GM06990 (cell line): ENCODE data around the gene LCN12.
A peak's percentile ranks its signal among the peaks of the same experiment; 100 is the strongest.

Source experiments
- DNase-seq: peaks from one replicate; pipeline ENCODE4 v3.0.0-alpha.2; 2011; ENCODE audit not compliant: insufficient read length; ENCODE audit errors: extremely low read depth
- H3K27me3 ChIP-seq: replicated peaks from 2 replicates; pipeline ENCODE4 v1.6.0; 2011; ENCODE audit warnings: low read length; ENCODE audit not compliant: control insufficient read depth, insufficient read depth
- H3K36me3 ChIP-seq: 2 replicates; pipeline ENCODE4 v1.5.1; 2011; ENCODE audit warnings: low read length; ENCODE audit not compliant: control insufficient read depth, insufficient read depth
- H3K4me3 ChIP-seq: replicated peaks from 2 replicates; pipeline ENCODE4 v1.5.1; 2011; ENCODE audit warnings: low read depth, mild to moderate bottlenecking, control low read depth, low read length
- TF ChIP-seq, protein P1 (sequence below): IDR thresholded peaks from 2 replicates; pipeline ENCODE4 v1.5.1; 2011; ENCODE audit warnings: low read length, control low read depth, mild to moderate bottlenecking, inconsistent platforms; ENCODE audit not compliant: insufficient read depth, poor library complexity, severe bottlenecking

Gene LCN12

DNA sequence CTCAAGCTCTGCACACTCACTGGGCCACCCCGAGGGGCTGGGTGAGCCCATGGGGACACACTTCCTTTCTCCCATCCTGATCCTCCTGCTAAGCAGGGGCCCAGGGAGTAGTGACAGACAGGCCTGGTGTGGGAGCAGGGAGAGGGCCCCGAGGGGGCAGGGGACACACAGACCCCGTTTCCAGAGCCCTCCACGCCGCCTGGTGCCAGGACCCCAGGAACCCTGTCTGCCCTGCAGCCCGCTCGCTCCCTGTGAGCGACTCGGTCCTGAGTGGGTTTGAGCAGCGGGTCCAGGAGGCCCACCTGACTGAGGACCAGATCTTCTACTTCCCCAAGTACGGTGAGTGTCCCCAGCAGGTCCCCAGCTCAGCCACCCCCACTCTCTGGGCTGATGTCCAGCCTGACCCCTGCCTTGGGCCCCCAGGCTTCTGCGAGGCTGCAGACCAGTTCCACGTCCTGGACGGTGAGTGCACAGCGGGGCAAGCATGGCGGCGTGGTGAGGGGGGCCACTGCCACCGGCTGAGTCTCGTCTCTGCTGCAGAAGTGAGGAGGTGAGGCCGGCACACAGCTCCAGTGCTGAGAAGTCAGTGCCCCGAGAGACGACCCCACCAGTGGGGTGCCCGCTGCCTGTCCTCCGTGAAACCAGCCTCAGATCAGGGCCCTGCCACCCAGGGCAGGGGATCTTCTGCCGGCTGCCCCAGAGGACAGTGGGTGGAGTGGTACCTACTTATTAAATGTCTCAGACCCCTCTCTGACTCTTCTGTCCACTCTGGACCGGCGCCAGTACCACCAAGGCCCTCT lies 5.6 kb upstream of the LCN12 start:
- TF ChIP-seq, protein P1, sequence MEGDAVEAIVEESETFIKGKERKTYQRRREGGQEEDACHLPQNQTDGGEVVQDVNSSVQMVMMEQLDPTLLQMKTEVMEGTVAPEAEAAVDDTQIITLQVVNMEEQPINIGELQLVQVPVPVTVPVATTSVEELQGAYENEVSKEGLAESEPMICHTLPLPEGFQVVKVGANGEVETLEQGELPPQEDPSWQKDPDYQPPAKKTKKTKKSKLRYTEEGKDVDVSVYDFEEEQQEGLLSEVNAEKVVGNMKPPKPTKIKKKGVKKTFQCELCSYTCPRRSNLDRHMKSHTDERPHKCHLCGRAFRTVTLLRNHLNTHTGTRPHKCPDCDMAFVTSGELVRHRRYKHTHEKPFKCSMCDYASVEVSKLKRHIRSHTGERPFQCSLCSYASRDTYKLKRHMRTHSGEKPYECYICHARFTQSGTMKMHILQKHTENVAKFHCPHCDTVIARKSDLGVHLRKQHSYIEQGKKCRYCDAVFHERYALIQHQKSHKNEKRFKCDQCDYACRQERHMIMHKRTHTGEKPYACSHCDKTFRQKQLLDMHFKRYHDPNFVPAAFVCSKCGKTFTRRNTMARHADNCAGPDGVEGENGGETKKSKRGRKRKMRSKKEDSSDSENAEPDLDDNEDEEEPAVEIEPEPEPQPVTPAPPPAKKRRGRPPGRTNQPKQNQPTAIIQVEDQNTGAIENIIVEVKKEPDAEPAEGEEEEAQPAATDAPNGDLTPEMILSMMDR, result no peak
- Histone ChIP-seq H3K27me3 (no peaks in the 10 kb centered on the region), H3K36me3 (peaks cover 14% of the 10 kb centered on the region), H3K4me3 (no peak overlapping the region)
- no peak for DNase-seq

GRCh38 chr9:136947028-136947891 lies 4.8 kb upstream of the LCN12 start:
- peaks cover 6% of the 10 kb centered on the region for H3K36me3 ChIP-seq
- TF ChIP-seq, protein P1, result no peak
- no peak for DNase-seq
- no peak overlapping the region for H3K4me3 ChIP-seq
- no peaks in the 10 kb centered on the region for H3K27me3 ChIP-seq

GRCh38 chr9:136947955-136948510 lies 4.0 kb upstream of the LCN12 start:
- TF ChIP-seq, protein P1, result peak; percentile 63
- Histone ChIP-seq H3K4me3 (no peak overlapping the region), H3K36me3 (peaks cover under 1% of the 10 kb centered on the region; the same call in 1 of the 2 replicates), H3K27me3 (no peaks in the 10 kb centered on the region)
- DNase-seq, result no peak

DNA sequence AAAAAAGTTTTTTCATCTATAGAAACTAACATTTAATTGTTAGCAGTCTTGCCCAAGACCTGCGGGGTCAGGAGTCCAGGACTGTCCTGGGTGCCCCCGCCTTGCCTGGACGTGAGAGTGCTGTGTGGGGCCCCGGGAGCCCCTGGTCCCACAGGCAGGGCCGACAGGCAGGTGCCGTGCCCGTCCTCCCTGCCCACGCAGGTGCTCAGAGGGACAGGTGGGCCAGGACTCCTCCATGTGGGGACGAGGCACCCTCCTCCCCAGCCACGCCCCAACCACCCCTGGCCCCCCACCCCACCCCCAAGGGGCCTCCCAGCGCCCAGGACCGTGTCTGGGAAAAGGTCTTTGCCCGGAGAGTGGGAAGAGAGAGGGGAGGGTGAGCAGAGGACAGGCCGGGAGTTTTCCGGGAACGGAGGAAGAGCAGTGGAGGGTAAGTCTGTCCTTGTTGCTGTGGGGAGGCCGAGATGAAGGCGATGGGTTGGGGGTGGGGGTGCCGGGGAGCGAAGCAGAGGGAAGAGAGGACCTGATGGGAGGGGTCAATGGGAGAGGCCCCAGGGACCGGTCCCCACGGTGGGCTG lies 2.7 kb upstream of the LCN12 start:
- Histone ChIP-seq H3K36me3 (no peaks in the 10 kb centered on the region), H3K27me3 (no peaks in the 10 kb centered on the region), H3K4me3 (peak overlapping the region; percentile 71)
- TF ChIP-seq, protein P1, result no peak
- no peak for DNase-seq

DNA sequence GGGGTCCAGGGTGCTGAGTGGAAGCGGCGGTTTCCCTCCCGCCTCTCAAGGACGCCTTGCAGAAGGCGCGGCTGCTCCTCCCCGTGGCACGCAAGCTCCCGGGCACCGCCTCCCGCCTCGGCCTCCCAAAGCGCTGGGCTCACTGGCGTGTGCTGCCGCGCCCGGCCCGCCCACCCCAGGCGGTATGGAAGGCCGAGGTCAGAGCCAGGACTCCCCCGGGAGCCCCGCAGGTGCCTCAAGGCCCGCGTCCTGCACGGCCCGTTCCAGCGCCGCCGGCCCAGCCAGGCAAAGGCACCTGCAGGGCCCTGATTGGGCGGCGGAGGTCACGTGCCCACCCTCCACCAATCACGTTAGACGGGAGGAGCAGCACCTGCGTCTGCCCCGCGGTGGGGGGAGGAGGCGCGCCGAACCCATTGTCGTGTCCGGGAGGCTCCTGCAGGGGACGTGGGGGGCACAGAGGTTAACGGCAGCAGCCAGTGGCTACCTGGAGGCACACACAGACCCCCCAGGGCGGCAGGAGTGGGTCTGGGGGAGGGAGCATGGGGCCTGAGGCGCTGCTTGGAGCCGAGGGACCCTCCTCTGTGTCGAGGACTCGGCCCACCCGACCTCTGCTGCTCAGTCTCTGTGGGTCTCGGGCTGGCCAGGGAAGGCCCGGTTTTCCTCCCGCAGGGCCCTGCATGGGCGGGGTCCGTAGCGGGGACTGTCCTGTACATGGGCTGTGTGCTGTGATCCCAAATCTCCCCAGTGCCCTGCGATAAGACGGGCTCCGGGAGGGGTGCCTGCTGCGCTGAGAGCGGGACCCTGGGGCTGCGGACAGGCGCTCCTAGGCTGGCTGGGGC lies 2.0 kb upstream of the LCN12 start:
- Histone ChIP-seq H3K4me3 (peak overlapping the region; percentile 71), H3K36me3 (no peaks in the 10 kb centered on the region), H3K27me3 (peaks cover 1% of the 10 kb centered on the region; the same call in 1 of the 2 replicates)
- DNase-seq, result peak; percentile 94
- TF ChIP-seq, protein P1, result peak; percentile 34
